NCI-H69 (cell line): ENCODE results near the gene PIK3R3.
"Not testable (repeated sequence)": the region's sequence is repeated elsewhere in the genome, so short reads cannot be mapped to it uniquely, and the experiment has no call there.

ENCODE experiments used
- DNase-seq: peaks from one replicate; lab custom pipeline; 2025; lab: John Stamatoyannopoulos, UW

Gene PIK3R3

GRCh38 chr1:46102769-46103476 lies 29.5 kb downstream of the PIK3R3 start:
- DNase-seq: no peak

GRCh38 chr1:46099215-46099614 lies 33.2 kb downstream of the PIK3R3 start:
- no peak for DNase-seq

- no peak for DNase-seq
Observed at GRCh38 chr1:46098027-46098712, 34.3 kb downstream of the PIK3R3 start.

GRCh38 chr1:46097149-46097472 lies 35.3 kb downstream of the PIK3R3 start:
- peak; percentile 19 for DNase-seq

GRCh38 chr1:46096269-46097148 lies 35.9 kb downstream of the PIK3R3 start:
- DNase-seq: peak; percentile 17

- DNase-seq: not testable (repeated sequence)
Observed at GRCh38 chr1:46095110-46095509, 37.3 kb downstream of the PIK3R3 start.

GRCh38 chr1:46094471-46095005 lies 37.9 kb downstream of the PIK3R3 start:
- DNase-seq: no peak

GRCh38 chr1:46093832-46094231 lies 38.6 kb downstream of the PIK3R3 start:
- not testable (repeated sequence) for DNase-seq

- DNase-seq: no peak
Observed at GRCh38 chr1:46087891-46088290, 44.5 kb downstream of the PIK3R3 start.

GRCh38 chr1:46086576-46086975 lies 45.9 kb downstream of the PIK3R3 start:
- DNase-seq: no peak

- DNase-seq: peak; percentile 14
Observed at GRCh38 chr1:46084553-46085451, 47.6 kb downstream of the PIK3R3 start.

- DNase-seq: no peak
Observed at GRCh38 chr1:46083579-46083978, 48.9 kb downstream of the PIK3R3 start.

GRCh38 chr1:46081619-46082018 lies 50.8 kb downstream of the PIK3R3 start:
- no peak for DNase-seq

GRCh38 chr1:46081206-46081605 lies 51.2 kb downstream of the PIK3R3 start:
- no peak for DNase-seq

- DNase-seq: no peak
Observed at GRCh38 chr1:46080257-46080656, 52.2 kb downstream of the PIK3R3 start.

GRCh38 chr1:46077644-46078043 lies 54.8 kb downstream of the PIK3R3 start:
- DNase-seq: peak; percentile 8

- no peak for DNase-seq
Observed at GRCh38 chr1:46076343-46076742, 56.1 kb downstream of the PIK3R3 start.

GRCh38 chr1:46072975-46073374 lies 59.5 kb downstream of the PIK3R3 start:
- DNase-seq: no peak

- no peak for DNase-seq
Observed at GRCh38 chr1:46070164-46070814, 62.1 kb downstream of the PIK3R3 start.

- DNase-seq: no peak
Observed at GRCh38 chr1:46068525-46068924, 63.9 kb downstream of the PIK3R3 start.

- DNase-seq: no peak
Observed at GRCh38 chr1:46067652-46068051, 64.8 kb downstream of the PIK3R3 start.
